Activated gamma-delta T cell treated with anti-CD3 and anti-CD28 coated beads, Interleukin-2, amount 50 U/mL, for 16 hours (primary cell): ENCODE measurements around the gene PNPLA7.

Experiments used
- DNase-seq: peaks from one replicate; pipeline ENCODE4 v3.0.0-alpha.2; 2020; ENCODE audit warnings: low read depth

PNPLA7 gene

GRCh38 chr9:137449931-137450538, 100.2 kb downstream of the PNPLA7 start:
- peak; percentile 49 for DNase-seq

- no peak for DNase-seq
These were observed 100.9 kb downstream of the PNPLA7 start for GRCh38 chr9:137449081-137449844.

GRCh38 chr9:137448602-137448962, 101.6 kb downstream of the PNPLA7 start:
- DNase-seq = no peak

- DNase-seq = no peak
These were observed 102.2 kb downstream of the PNPLA7 start for GRCh38 chr9:137447722-137448601.

- DNase-seq = no peak
These were observed 103.2 kb downstream of the PNPLA7 start for GRCh38 chr9:137446851-137447471.

- no peak for DNase-seq
These were observed 104.2 kb downstream of the PNPLA7 start for GRCh38 chr9:137445930-137446431.

GRCh38 chr9:137445275-137445807, 104.9 kb downstream of the PNPLA7 start:
- peak; percentile 79 for DNase-seq

- DNase-seq = no peak
These were observed 106.0 kb downstream of the PNPLA7 start for GRCh38 chr9:137444106-137444790.

GRCh38 chr9:137441935-137442321, 108.3 kb downstream of the PNPLA7 start:
- DNase-seq = no peak

GRCh38 chr9:137441289-137441934, 108.8 kb downstream of the PNPLA7 start, which contains the start of gene ENTPD8:
Gene ENTPD8 (minus strand): TSS chr9:137441357. CDS start chr9:137438285, 3,072 bp downstream.
- DNase-seq = no peak

GRCh38 chr9:137439158-137439714, 111.0 kb downstream of the PNPLA7 start:
- DNase-seq = no peak

GRCh38 chr9:137438591-137439157, 111.5 kb downstream of the PNPLA7 start:
- no peak for DNase-seq

GRCh38 chr9:137437691-137438590, 112.3 kb downstream of the PNPLA7 start:
- no peak for DNase-seq

GRCh38 chr9:137436761-137437600, 113.2 kb downstream of the PNPLA7 start:
- no peak for DNase-seq

- no peak for DNase-seq
These were observed 114.0 kb downstream of the PNPLA7 start for GRCh38 chr9:137435980-137436760.

- DNase-seq = no peak
These were observed 114.8 kb downstream of the PNPLA7 start for GRCh38 chr9:137435381-137435891.
